ENCODE measurements around the gene WAS.
"Not testable (repeated sequence)": the region's sequence is repeated elsewhere in the genome, so short reads cannot be mapped to it uniquely, and the experiment has no call there.

- TF ChIP-seq, protein P1, sequence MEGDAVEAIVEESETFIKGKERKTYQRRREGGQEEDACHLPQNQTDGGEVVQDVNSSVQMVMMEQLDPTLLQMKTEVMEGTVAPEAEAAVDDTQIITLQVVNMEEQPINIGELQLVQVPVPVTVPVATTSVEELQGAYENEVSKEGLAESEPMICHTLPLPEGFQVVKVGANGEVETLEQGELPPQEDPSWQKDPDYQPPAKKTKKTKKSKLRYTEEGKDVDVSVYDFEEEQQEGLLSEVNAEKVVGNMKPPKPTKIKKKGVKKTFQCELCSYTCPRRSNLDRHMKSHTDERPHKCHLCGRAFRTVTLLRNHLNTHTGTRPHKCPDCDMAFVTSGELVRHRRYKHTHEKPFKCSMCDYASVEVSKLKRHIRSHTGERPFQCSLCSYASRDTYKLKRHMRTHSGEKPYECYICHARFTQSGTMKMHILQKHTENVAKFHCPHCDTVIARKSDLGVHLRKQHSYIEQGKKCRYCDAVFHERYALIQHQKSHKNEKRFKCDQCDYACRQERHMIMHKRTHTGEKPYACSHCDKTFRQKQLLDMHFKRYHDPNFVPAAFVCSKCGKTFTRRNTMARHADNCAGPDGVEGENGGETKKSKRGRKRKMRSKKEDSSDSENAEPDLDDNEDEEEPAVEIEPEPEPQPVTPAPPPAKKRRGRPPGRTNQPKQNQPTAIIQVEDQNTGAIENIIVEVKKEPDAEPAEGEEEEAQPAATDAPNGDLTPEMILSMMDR (IDR thresholded peaks at IDR 0.05): not testable (repeated sequence)
- TF ChIP-seq POLR2A (IDR thresholded peaks at IDR 0.05): not testable (repeated sequence)
Observed at GRCh38 chrX:48680467-48680866, 3.1 kb upstream of the WAS start.
